ENCODE data around the gene CBFB.

The CBFB gene

GRCh38 chr16:67050796-67051195, 21.8 kb downstream of the CBFB start:
- DNase-seq: no peak

- DNase-seq: no peak
Observed at GRCh38 chr16:67052399-67052798, 23.4 kb downstream of the CBFB start.

- DNase-seq: no peak
Observed at GRCh38 chr16:67053767-67054334, 24.9 kb downstream of the CBFB start.

GRCh38 chr16:67054901-67055300, 26.0 kb downstream of the CBFB start:
- DNase-seq: no peak

GRCh38 chr16:67055712-67056487, 27.0 kb downstream of the CBFB start:
- peak; percentile 77 for DNase-seq

- DNase-seq: no peak
Observed at GRCh38 chr16:67063008-67063407, 34.1 kb downstream of the CBFB start.

GRCh38 chr16:67068212-67068753, 39.3 kb downstream of the CBFB start:
- no peak for DNase-seq

- no peak for DNase-seq
Observed at GRCh38 chr16:67071476-67072048, 42.6 kb downstream of the CBFB start.

- DNase-seq: no peak
Observed at GRCh38 chr16:67075331-67075730, 46.4 kb downstream of the CBFB start.

- DNase-seq: no peak
Observed at GRCh38 chr16:67077871-67078270, 48.9 kb downstream of the CBFB start.

GRCh38 chr16:67082100-67082499, 53.2 kb downstream of the CBFB start:
- DNase-seq: no peak

GRCh38 chr16:67082891-67083290, 53.9 kb downstream of the CBFB start:
- no peak for DNase-seq

GRCh38 chr16:67084345-67085028, 55.5 kb downstream of the CBFB start:
- DNase-seq: peak; percentile 82

- DNase-seq: no peak
Observed at GRCh38 chr16:67086822-67087221, 57.9 kb downstream of the CBFB start.

GRCh38 chr16:67087291-67087690, 58.3 kb downstream of the CBFB start:
- no peak for DNase-seq

GRCh38 chr16:67087803-67088202, 58.9 kb downstream of the CBFB start:
- no peak for DNase-seq

- DNase-seq: no peak
Observed at GRCh38 chr16:67088551-67088950, 59.6 kb downstream of the CBFB start.

GRCh38 chr16:67089101-67089500, 60.2 kb downstream of the CBFB start:
- no peak for DNase-seq

GRCh38 chr16:67091906-67092566, 63.1 kb downstream of the CBFB start:
- DNase-seq: no peak

- DNase-seq: no peak
Observed at GRCh38 chr16:67093098-67093726, 64.3 kb downstream of the CBFB start.

- DNase-seq: no peak
Observed at GRCh38 chr16:67098599-67098998, 69.7 kb downstream of the CBFB start.

GRCh38 chr16:67100569-67101310, 71.8 kb downstream of the CBFB start:
- DNase-seq: no peak
